SIG-M5 treated with dmso at 0.1 percent for 504 hours (cell line): Measurements from ENCODE around the gene FSIP1.
"Not testable (repeated sequence)": the region's sequence is repeated elsewhere in the genome, so short reads cannot be mapped to it uniquely, and the experiment has no call there.

Source experiments
- DNase-seq: peaks from one replicate; lab custom pipeline; 2025; ENCODE audit not compliant: unreplicated experiment; lab: John Stamatoyannopoulos, UW

The FSIP1 gene

DNA sequence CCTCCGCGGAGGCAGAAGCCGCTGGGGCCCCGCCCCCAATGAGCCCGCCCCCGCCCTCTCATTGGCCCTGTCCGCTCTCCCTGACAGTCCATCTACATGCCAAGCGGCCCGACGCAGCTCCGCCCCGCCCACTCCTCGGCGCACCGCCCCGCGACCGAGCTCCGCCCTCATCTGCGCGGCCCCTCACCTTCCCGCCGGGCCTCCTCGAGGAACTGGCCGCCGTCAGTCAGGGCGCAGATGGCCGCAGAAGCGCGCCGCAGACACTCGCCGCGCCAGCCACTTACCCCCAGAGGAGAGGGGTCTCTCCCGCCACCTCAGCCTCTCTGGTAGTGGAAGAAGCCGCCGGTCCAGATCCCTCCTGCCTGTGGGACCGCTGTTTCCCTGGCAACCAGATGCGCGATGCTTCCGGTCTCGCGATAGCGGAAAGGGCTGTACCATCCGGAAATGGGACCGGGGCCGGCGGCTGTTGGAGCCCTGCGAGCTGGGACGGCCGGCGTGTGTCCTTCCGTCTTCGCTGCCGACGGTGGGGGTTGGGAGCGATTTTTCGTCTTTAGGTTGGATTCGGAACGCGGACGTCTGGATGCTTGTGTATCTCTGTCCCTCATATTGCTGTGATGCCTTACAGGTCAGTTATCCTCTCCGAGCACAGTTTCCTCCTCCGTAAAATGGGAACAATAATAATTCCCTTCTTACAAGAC lies at the start of gene FSIP1:
Gene FSIP1, minus strand, starts transcription at position 401 of the 698 bp plus-strand sequence. CDS start 6,317 bp downstream, outside the sequence.
- peak; percentile 87 for DNase-seq

DNA sequence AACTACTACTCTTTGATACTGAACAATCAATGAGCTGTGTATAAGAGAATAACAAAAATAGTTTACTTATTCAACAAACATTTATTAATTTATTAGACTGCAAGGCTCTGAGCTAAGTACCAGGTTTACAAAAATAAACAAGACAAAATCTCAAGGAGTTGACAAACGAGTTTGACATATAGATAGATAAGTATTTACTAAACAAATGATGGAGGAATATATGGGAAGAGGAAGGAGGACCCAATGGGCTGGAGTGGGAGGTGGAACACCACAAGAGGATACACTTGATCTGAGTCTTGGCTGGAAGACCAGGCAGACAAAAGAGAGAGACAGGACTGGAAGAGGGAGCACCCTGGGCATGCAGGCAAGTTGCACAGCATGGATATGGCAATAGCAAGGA lies 47.5 kb upstream of the FSIP1 start:
- DNase-seq, result no peak

DNA sequence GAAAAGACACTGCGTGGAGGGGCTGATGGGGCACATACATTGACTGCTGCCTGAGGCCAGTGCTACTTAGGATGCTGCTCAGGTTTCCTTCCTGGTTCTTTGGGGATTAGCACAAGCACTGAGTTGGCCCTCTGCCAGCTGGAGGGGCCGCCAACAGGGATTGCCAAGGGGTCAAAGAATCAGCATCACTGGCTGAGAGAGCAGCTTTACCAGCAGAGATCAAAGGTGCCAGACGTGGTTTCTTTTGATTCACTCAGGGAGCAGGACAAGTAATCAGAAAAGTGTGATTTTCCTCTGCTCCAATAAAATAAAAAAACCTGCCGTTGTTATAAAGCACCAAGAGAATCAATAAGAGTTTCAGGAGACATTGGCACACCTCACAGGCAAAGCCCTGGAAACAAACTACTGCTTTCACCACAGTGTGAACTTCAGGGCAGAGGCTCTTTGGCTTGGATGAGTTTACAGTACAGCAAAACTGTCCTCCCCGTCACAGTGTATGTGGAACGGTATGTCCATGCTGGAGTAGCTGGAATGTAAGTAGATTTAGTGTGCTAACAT lies 45.8 kb upstream of the FSIP1 start:
- no peak for DNase-seq

DNA sequence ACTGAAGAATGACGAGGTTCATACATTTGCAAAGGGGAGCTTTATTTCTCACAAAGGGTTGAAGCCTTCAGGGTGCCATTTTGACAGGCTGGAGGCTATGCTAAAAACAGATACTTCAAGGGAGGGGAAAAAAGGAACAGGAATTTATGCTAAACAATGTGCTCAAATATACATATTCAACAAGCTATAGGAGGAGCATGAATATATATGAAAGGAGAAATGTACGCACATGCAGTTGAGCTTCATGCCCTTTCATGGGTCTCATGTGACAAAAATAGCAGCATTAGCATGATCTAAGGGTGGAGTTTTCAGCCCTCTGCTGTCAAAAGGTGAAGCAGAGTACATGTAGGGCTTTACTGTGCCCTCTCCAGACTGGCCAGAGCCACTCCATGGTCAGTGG lies 44.3 kb upstream of the FSIP1 start:
- no peak for DNase-seq

DNA sequence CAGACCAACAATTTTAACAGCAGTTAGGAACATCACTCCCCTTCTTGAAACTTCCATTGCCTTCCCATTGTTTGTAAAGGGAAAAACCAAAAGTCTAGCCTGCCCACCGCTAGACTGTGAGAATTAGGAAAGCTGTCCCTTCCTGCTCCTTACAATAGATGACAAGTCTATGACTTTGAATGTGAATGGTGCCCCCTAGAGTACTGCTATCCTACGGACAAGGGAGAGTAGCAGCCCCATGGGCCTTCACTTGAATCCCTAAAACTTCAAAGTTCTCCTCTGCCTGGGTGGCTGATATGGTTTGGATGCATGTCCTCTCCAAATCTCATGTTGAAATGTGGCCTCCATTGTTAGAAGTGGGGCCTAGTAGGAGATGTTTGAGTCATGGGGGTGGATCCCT lies 41.0 kb upstream of the FSIP1 start:
- DNase-seq, result no peak

DNA sequence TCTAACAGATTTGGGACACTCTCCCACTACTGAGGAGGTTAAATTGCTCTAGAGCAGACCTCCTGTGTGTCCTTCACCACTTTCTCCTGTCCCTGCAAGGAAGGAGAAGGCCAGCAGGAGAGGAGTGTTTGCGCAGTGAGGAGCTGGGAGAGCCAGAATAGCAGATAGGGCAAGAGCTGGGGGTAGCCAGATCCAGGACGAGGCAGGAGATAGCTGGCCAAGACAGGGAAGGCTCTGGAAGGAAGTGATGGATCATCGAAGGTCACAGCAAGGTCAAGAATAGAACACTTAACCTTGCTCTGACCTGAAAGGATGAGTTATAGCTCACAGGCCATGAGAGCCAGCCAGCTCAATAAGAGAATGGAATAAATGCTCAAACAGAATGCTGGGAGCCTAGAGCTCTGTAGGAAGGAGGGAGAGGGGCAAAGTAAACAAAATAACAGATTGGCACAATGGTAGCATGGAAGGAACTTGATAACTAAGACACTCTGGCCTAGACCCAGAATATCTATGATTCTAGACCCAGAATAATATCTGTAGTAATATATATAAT lies 37.5 kb upstream of the FSIP1 start:
- DNase-seq, result no peak

DNA sequence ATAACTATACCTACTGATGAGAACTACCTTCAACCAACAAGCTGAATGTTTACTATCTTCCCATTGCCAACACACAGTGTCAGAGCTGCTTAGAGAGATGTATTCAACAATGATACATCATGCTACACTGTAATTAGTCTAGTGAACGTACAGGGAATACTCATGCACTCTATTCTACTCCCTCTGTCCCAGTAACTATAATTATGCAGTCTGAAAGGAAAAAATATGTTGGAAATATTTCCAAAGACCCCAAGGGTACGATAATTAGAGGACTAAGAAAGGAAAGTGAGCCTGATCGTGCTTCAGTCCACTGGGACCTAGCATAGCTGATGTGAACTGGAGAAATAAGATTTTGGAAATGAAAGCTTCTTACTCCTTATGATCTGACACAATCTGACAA lies 36.9 kb upstream of the FSIP1 start:
- DNase-seq, result no peak

DNA sequence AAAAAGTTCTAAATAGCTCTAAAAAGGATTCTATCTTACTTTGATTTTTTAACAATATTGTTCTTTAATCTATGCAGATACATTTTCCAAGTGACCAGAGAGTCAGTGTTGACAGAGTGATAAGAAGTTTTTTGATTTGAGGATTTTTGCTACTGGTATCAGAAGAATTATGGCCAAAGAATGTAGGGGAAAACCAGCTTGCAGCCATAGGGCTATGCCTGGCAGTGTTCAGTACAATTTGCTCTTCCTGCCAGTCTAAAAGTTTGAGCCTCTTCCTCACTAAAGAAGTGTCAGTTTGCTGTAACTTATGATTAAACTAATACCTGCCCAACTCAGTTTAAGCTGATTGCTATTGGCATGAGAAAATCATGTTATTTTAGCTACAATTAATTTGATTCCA lies 35.3 kb upstream of the FSIP1 start:
- no peak for DNase-seq

DNA sequence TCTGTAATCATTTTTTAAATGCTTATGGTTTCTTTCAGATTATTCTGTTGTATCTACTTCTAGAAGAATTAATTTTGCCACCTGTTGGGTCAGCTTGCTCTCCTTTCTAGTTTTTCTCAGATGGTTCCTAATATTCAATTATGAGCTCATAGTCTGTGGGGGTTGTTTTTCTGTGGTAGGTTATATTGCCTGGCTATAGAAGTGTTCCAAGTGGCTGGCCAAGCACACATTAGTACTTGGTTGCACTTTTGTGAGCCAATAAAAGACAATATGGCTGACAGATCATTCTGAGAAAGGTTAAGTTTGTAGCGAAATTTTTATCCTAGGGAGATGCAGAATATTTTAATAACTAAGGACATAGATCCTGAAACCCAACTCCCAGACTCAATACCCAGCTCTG lies 31.8 kb upstream of the FSIP1 start:
- no peak for DNase-seq

DNA sequence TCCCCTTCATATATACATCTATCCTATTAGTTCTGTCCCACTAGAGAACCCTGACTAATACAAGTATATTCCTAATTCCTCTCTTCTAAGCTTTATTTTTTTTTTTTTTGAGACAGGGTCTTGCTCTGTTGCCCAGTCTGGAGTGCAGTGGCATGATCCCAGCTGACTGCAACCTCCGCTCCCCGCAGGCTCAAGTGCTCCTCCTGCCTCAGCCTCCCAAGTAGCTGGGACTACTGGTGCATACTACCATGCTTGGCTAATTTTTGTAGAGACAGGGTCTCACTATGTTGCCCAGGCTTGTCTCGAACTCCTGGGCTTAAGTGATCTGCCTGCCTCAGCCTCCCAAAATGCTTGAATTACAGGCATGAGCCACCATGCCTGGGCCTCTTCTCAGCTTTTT lies 30.0 kb upstream of the FSIP1 start:
- not testable (repeated sequence) for DNase-seq

DNA sequence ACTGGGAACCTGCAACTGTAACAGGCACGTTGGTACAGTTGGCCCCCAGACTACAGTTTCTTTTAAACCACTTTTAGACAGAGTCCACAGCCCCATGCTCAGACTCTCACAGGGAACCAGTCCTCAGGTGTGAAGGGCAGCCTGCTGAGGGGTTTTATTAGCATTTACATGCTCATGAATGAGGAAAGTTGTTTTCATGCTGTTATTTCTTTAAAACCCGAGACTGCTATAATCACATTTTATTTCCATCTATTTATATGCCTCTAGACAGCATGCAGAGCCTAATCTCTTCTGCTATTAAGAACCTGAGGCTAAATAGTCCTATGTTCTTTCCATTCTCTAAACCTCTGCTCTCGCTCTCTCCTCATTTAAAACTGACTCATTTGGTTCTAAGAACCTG lies 26.3 kb upstream of the FSIP1 start:
- no peak for DNase-seq

DNA sequence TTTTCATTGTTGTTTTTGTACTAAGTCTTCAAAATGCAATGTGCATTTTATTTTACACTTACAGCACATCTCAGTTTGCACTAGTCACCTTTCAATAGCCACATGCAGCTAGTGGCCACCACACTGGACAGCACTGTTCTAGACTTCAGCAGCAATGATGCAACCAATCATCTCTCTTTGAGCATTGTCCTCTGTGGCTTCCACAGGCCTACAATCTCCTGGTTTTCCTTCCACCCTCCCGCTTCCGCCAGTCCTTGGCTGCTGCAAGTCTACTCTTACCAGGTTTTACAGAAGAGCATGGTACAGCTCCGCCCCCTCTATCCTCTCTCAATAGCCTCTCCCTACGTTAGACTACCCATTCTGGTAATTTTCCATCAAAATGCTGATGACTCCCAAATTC lies 25.1 kb upstream of the FSIP1 start:
- no peak for DNase-seq

DNA sequence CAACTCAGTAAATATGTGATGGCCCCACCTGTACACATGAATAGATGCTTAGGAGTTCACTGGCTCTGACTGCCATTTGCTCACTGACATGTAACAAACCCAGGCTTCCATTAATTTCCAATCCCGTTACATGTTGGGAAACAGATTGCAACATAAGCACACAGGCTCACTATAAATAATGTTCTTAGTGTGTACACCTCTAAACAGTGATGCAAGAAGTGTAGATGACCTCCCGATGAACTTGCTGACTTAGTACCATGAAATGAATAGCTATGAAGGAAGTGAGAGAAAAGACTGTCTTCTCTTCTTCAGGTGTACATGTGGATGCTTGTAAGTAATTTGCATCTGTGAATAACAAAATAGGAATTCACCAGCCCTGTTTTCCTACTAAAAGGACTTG lies 21.4 kb upstream of the FSIP1 start:
- DNase-seq, result peak; percentile 74

DNA sequence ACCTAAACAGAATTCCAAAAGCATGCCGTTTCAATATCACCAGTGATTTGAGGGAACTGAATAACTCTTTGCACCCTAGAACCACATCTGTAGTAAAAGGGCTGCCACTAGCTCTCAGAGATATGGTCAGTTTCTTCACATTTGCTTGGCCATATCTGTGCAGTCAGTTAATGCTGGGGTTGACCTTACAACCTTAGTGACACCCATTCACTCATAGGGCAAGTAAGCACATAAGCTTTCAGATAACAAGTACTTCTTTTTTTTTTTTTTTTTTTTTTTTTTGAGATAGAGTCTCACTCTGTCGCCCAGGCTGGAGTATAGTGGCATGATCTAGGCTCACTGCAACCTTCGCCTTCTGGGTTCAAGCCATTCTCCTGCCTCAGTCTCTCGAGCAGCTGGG lies 20.4 kb upstream of the FSIP1 start:
- DNase-seq, result no peak

DNA sequence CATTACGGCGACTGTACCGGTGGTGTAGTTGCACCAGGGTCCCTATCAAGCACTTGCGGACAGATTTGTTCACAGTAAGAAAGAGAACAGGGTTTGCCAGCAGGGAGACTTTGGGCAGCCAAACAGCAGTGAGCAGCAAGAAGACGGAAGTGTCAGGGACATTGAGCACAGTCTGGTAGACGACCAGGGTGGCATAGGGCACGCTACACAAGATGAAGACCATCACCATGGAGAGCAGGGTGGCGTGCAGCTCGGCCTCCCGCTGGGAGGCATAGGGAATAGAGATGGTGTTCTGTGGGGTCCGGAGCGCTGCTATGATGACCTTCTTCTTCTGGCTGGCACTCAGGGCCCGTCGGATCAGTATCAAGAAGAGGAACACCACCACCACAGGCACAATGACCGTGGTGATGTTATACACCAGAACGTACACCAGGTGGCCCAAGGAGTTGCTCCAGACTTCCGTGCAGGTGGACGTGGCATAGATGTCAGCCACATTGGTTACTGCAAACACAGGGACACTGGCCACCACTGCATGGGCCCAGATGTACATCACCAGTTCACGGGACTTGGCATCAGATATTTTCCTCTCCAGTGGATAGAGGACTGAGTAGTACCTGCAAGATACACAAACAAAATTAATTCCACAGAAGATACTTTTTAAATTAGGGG lies 19.1 kb upstream of the FSIP1 start:
- no peak for DNase-seq

DNA sequence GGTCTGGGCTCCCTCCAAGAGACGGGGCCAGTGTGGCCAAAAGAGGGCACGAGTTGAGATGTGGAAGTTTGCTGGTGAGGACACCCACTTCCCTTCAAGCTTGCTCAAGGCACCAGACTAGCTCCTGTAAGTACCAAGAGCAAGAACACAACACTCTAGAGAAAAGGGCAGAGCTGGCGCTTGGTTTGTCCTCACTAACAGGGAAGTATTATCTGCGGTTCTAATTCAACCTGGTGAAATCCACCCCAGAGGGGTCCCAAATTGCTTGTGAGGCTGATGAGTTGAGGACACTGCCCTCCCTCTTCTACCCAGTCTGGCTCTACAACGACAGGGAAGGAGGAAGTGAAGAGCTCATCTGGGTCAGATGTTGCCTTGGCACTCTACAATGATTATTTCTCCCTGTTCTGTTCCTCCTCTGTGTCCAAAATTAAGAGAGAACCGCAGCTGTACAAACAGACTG lies 16.9 kb upstream of the FSIP1 start:
- peak; percentile 51 for DNase-seq

DNA sequence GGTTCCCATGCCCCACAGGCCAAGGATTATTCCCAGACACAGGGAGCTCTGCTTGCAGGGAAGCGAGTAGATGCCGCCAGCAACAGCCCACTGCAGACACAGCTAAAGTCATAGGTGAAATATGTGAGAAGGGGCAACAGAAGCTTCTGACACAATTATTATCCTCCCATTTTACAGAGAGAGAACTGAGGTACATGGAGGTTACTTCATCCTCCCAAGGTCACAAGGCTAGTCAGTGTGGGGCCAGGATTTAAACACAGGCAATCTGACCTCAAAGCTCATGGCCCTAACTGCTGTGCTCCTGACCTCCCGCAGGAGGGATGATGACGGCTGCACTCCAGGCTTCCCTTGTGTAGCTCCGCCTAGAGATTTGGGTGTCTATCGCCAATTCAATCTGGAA lies 15.7 kb upstream of the FSIP1 start:
- no peak for DNase-seq

DNA sequence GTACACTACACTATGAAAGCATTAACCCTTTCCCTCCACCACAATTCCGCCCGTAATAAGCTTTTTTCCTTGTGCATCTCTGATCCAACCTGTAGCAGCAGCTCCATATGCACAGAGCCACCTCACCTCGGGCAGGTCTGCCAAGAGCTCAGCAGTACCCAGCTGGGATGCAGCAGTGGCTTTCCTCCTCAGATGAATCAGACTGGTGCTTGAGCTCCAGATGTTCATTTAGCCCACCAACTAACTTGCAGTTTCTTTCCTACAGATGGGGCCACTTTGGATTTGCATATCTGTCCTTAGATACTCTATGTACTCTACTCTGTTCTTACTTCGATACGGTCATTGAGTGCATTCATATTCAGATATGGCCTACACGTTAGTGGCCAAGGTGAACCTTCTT lies 14.8 kb upstream of the FSIP1 start:
- DNase-seq, result no peak

DNA sequence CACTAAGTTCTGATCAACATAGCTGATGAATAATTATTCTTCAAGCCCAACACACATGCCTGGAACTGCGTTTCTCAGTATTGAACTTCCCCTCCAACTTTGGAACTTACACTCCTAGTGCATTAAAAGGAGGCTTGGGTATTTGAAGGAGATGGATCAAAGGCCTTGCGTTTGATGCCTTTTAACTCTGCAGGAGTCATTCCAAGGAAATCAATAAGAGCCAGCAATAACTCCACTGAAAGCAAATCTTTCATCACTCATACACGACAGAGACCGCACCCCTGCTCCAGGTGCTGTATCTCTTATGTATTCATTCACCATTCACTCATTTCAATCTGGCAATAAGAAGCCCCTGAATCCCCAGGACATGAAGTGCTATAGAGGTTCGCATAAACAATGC lies 14.0 kb upstream of the FSIP1 start:
- DNase-seq, result no peak

DNA sequence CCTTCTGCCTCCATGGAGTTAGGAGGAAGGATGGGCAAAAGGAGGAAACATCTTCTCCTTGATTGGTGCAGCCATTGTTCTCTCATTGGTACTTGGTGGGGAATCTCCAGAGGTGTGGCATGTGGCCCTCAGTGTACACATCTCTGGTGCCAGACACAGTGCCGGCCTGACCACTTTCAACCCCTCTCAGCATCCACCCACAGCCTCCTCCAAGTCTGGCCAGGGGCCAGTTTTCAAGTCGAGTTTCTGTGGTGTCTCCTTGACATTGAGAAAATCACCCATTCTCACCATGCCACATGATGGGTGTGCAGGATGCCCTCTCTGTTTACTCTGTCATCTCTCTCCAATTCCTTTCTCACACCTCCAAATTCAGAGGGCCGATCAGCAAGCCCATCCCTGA lies 12.8 kb upstream of the FSIP1 start:
- DNase-seq, result no peak

DNA sequence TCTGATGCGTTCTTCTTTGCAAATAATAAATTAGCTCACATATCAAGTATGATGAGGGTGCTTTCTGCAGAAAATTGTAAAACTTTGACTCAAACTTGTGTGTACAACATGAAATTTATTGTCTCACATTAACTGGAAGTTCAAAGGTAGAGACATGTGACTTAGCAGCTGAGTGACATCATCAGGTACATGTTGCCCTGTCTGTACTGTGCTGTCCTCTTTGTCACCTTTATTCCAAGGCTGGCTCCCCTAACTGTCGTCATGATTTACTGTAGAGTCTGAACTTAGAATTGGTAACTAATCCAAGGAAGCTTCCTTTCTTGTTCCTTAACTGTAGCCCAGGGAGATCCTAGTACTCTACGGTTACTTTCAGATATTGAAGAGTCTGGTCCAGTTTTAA lies 12.3 kb upstream of the FSIP1 start:
- DNase-seq, result no peak

DNA sequence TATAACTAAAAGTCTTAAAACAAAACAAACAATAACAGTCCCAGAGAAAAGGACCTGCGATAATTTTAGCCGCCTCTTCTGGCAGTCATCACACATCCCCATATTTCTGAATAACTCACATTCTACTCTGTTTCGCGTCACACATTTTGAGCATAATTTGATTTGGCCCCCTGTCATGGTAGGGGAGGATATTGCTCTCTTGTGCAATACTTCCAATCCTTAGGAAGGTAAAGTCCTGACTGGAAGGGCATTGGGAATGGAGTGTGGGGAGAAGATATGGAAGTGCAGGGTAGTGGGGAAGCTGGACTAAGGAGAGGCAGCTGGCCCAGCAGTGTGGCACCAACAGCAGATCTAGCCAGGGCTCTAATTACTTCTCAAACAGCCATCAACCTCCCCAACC lies 11.3 kb upstream of the FSIP1 start:
- no peak for DNase-seq
